ENCODE data around the gene UBL3. TPM values are rescaled to one million over a fixed set of nuclear protein-coding genes. Genes with fewer than 3 reads are reported as not detected.
A peak's percentile ranks its signal among the peaks of the same experiment; 100 is the strongest.

Gene UBL3
- total RNA-seq, 1 donor from 2014 or later = 10.9 TPM

- intact Hi-C loops (cut with micrococcal nuclease) = no loop called here
- Mint-ChIP-seq H3K4me3 (no peak overlapping the region), H3K27me3 (ENCODE audit: insufficient read depth) (no peaks in the 10 kb centered on the region), H3K4me1 (ENCODE audit: low read depth) (peaks cover 33% of the 10 kb centered on the region), H3K9me3 (no peaks in the 10 kb centered on the region), H3K27ac (no peak overlapping the region), H3K36me3 (ENCODE audit: low read depth) (peaks cover 1% of the 10 kb centered on the region)
- DNase-seq (ENCODE audit: low spot score) = no peak
Measured at GRCh38 chr13:29761160-29761559, 89.3 kb downstream of the UBL3 start.

- intact Hi-C loops (cut with micrococcal nuclease) = no loop called here
- Mint-ChIP-seq H3K9me3 (no peaks in the 10 kb centered on the region), H3K4me1 (ENCODE audit: low read depth) (peaks cover 33% of the 10 kb centered on the region), H3K4me3 (no peak overlapping the region), H3K27ac (no peak overlapping the region), H3K27me3 (ENCODE audit: insufficient read depth) (no peaks in the 10 kb centered on the region), H3K36me3 (ENCODE audit: low read depth) (peaks cover 1% of the 10 kb centered on the region)
- DNase-seq (ENCODE audit: low spot score) = no peak
Measured at GRCh38 chr13:29760544-29760943, 89.9 kb downstream of the UBL3 start.

GRCh38 chr13:29758531-29759114 is 91.8 kb downstream of the UBL3 start:
- Mint-ChIP-seq H3K36me3 (ENCODE audit: low read depth) (peaks cover 1% of the 10 kb centered on the region), H3K4me3 (peak overlapping the region; percentile 32), H3K27me3 (ENCODE audit: insufficient read depth) (peaks cover 3% of the 10 kb centered on the region), H3K9me3 (no peaks in the 10 kb centered on the region), H3K4me1 (ENCODE audit: low read depth) (peaks cover 22% of the 10 kb centered on the region), H3K27ac (peak overlapping the region; percentile 74)
- intact Hi-C loops (cut with micrococcal nuclease) = loop anchor here (1.0 to 10.0 kb wide), 4 partner anchors 89 to 1286 kb away; partner anchors contain the start of gene SLC7A1
- peak; percentile 26 for DNase-seq (ENCODE audit: low spot score)

DNA sequence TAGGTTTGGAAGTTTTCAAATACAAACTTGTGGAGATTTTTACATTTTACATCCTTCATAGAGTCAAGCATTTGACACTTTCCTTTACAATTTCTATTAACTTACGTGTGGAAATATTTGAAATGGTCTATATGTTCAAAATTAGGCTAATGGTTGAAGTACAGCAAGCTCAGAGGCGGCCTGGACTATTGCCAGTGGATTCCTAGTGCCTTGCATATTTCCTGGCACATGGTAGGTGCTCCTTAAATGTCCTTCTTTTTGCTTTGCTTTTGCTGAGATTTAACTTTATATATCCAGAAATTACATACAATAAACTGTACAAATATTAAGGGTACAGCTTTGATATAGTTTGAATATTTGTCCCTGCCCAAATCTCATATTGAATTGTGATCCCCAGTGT is 93.9 kb downstream of the UBL3 start:
- no peak for DNase-seq (ENCODE audit: low spot score)
- Mint-ChIP-seq H3K27me3 (ENCODE audit: insufficient read depth) (peaks cover 5% of the 10 kb centered on the region), H3K36me3 (ENCODE audit: low read depth) (no peaks in the 10 kb centered on the region), H3K4me3 (no peak overlapping the region), H3K9me3 (no peaks in the 10 kb centered on the region), H3K4me1 (ENCODE audit: low read depth) (peaks cover 16% of the 10 kb centered on the region), H3K27ac (no peak overlapping the region)
- intact Hi-C loops (cut with micrococcal nuclease) = loop anchor here (5.0 to 10.0 kb wide), 2 partner anchors 91 to 1288 kb away; no protein-coding TSS in a partner anchor

GRCh38 chr13:29754473-29754806 is 96.0 kb downstream of the UBL3 start:
- no peak overlapping the region for H3K27ac Mint-ChIP-seq
- peaks cover 12% of the 10 kb centered on the region for H3K4me1 Mint-ChIP-seq (ENCODE audit: low read depth)
- H3K27me3 Mint-ChIP-seq (ENCODE audit: insufficient read depth) = peaks cover 7% of the 10 kb centered on the region
- no peak for DNase-seq (ENCODE audit: low spot score)
- intact Hi-C loops (cut with micrococcal nuclease) = loop anchor here (10.0 kb wide), 1 partner anchor 1290 kb away; no protein-coding TSS in a partner anchor
- no peak overlapping the region for H3K4me3 Mint-ChIP-seq
- no peaks in the 10 kb centered on the region for H3K9me3 Mint-ChIP-seq
- H3K36me3 Mint-ChIP-seq (ENCODE audit: low read depth) = no peaks in the 10 kb centered on the region

DNA sequence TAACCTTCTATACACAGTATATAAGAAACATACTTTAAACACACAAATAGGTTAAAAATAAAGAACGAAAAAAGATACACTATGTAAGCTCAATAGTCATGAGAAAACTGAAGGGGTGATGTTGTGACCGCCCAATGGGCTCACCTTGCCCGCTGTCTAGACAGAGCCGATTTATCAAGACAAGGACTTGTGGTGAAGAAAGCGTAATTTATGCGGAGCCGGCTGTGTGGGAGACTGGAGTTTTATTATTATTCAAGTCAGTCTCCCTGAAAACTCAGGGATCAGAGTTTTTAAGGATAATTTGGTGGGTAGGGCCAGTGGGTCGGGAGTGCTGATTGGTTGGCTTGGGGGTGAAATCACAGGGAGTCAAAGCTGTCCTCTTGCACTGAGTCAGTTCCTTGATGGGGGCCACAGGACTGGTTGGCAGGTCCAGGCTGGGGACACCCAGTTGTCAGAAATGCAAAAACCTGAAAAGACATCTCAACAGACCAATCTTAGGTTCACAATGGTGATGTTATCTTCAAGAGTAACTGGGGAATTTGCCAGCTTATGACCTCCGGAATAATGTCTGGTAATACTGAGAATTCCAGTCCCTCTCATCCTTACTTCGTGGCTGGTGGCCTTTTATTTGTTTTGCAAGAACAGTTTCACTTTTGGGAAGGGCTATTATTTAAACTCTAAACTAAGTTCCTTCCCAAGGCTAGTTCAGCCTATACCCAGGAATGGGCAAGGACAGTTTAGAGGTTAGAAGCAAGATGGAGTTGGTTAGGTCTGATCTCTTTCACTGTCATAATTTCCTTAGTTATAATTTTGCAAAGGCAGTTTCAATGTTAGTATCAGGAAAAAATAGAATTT is 96.6 kb downstream of the UBL3 start:
- Mint-ChIP-seq H3K36me3 (ENCODE audit: low read depth) (no peaks in the 10 kb centered on the region), H3K27me3 (ENCODE audit: insufficient read depth) (peaks cover 7% of the 10 kb centered on the region), H3K4me1 (ENCODE audit: low read depth) (peaks cover 6% of the 10 kb centered on the region), H3K27ac (no peak overlapping the region), H3K9me3 (no peaks in the 10 kb centered on the region), H3K4me3 (no peak overlapping the region)
- no peak for DNase-seq (ENCODE audit: low spot score)
- intact Hi-C loops (cut with micrococcal nuclease) = loop anchor here (10.0 kb wide), 1 partner anchor 1291 kb away; no protein-coding TSS in a partner anchor

DNA sequence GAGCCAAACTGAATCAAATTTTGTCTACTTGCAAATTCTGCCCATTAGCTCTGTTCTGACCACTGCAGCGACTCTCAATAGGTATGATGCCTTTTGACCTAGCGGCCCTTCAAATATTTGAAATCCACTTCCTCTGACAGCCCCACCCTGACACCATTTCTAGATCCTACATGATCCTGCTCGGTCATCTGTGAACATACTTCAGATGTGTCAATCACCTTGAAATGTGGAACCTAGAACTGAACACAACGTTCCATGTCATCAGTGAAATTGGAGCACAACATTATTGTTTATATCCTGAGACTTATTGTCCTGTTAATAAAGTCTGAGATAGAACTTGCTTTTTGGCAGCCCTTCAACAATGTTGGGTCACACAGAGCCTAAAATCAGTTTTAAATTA is 98.2 kb downstream of the UBL3 start:
- intact Hi-C loops (cut with micrococcal nuclease) = loop anchor here (10.0 kb wide), 1 partner anchor 1293 kb away; no protein-coding TSS in a partner anchor
- no peak for DNase-seq (ENCODE audit: low spot score)
- H3K27ac Mint-ChIP-seq = no peak overlapping the region
- peaks cover 10% of the 10 kb centered on the region for H3K27me3 Mint-ChIP-seq (ENCODE audit: insufficient read depth)
- H3K9me3 Mint-ChIP-seq = no peaks in the 10 kb centered on the region
- H3K4me3 Mint-ChIP-seq = no peak overlapping the region
- no peaks in the 10 kb centered on the region for H3K36me3 Mint-ChIP-seq (ENCODE audit: low read depth)
- no peaks in the 10 kb centered on the region for H3K4me1 Mint-ChIP-seq (ENCODE audit: low read depth)

DNA sequence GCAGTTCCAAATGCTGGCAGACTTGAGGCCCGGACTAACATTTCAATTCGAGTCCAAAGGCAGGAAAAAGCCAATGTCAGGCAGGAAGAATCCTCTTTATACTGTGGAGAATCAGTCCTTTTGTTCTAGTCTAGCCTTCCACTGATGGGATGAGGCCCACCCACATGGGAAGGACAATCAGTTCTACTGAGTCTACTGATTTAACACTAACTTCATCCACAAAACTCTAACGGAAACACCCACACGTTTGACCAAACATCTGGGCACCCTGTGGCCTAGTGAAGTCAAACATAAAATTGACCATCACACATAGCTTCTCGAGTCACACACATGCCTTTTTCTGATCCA is 100.3 kb downstream of the UBL3 start:
- Mint-ChIP-seq H3K27ac (no peak overlapping the region), H3K4me3 (no peak overlapping the region), H3K27me3 (ENCODE audit: insufficient read depth) (peaks cover 13% of the 10 kb centered on the region), H3K4me1 (ENCODE audit: low read depth) (no peaks in the 10 kb centered on the region), H3K9me3 (no peaks in the 10 kb centered on the region), H3K36me3 (ENCODE audit: low read depth) (no peaks in the 10 kb centered on the region)
- DNase-seq (ENCODE audit: low spot score) = no peak
- intact Hi-C loops (cut with micrococcal nuclease) = loop anchor here (10.0 kb wide), 1 partner anchor 1295 kb away; no protein-coding TSS in a partner anchor

GRCh38 chr13:29749401-29750182 is 100.8 kb downstream of the UBL3 start:
- no peak overlapping the region for H3K27ac Mint-ChIP-seq
- no peak for DNase-seq (ENCODE audit: low spot score)
- H3K4me3 Mint-ChIP-seq = no peak overlapping the region
- H3K36me3 Mint-ChIP-seq (ENCODE audit: low read depth) = no peaks in the 10 kb centered on the region
- intact Hi-C loops (cut with micrococcal nuclease) = loop anchor here (10.0 kb wide), 1 partner anchor 1295 kb away; no protein-coding TSS in a partner anchor
- H3K4me1 Mint-ChIP-seq (ENCODE audit: low read depth) = no peaks in the 10 kb centered on the region
- peaks cover 14% of the 10 kb centered on the region for H3K27me3 Mint-ChIP-seq (ENCODE audit: insufficient read depth)
- no peaks in the 10 kb centered on the region for H3K9me3 Mint-ChIP-seq

DNA sequence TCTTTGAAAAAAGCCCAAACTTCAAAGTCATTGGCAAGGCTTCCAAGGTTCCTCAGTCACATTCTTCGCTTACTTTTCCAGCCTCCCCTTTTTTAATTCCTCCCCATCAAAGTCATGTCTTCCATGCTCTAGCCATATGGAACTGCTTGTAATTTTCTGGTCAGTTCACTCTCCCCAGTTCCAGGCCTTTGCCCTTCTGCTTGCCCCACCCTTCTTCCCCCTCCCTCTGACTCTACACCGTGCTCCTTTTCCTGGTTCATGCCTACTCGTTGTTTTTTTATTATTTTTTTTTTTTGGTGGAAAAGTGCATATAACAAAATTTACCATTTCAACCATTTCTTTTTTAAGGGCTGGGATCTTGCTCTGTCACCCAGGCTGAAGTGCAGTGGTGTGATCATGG is 102.3 kb downstream of the UBL3 start:
- Mint-ChIP-seq H3K9me3 (no peaks in the 10 kb centered on the region), H3K27me3 (ENCODE audit: insufficient read depth) (peaks cover 11% of the 10 kb centered on the region), H3K27ac (no peak overlapping the region), H3K4me3 (no peak overlapping the region), H3K36me3 (ENCODE audit: low read depth) (no peaks in the 10 kb centered on the region), H3K4me1 (ENCODE audit: low read depth) (no peaks in the 10 kb centered on the region)
- intact Hi-C loops (cut with micrococcal nuclease) = no loop called here
- no peak for DNase-seq (ENCODE audit: low spot score)

DNA sequence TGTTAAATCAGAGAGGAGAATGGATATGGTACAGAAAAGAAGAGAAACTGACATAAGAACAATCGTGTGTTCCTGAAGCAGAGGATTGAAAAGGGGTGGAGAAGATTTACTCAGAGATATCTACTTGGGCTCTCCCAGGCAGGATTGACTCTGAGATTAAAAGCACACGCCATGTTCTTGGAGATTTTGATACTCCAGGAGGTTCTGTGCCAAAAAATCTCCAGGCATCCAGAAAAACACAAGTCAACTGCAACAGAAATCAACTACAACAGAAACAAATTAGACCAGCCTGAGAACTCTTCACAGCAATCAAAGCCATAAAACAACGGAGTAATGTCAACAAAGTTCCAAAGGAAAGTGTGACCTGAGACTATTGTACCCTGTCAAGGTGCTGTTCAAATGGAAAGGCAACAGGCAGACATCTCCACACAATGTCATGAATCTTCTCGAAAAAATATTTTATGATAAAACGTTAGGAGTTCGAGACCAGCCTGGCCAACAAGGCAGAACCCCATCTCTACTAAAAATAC is 104.2 kb downstream of the UBL3 start:
- H3K4me1 Mint-ChIP-seq (ENCODE audit: low read depth) = no peaks in the 10 kb centered on the region
- intact Hi-C loops (cut with micrococcal nuclease) = no loop called here
- H3K4me3 Mint-ChIP-seq = no peak overlapping the region
- no peaks in the 10 kb centered on the region for H3K36me3 Mint-ChIP-seq (ENCODE audit: low read depth)
- H3K9me3 Mint-ChIP-seq = no peaks in the 10 kb centered on the region
- DNase-seq (ENCODE audit: low spot score) = no peak
- no peak overlapping the region for H3K27ac Mint-ChIP-seq
- H3K27me3 Mint-ChIP-seq (ENCODE audit: insufficient read depth) = peaks cover 11% of the 10 kb centered on the region

GRCh38 chr13:29745704-29746103 is 104.7 kb downstream of the UBL3 start:
- Mint-ChIP-seq H3K27me3 (ENCODE audit: insufficient read depth) (peaks cover 11% of the 10 kb centered on the region), H3K27ac (no peak overlapping the region), H3K9me3 (no peaks in the 10 kb centered on the region), H3K4me3 (no peak overlapping the region), H3K36me3 (ENCODE audit: low read depth) (no peaks in the 10 kb centered on the region), H3K4me1 (ENCODE audit: low read depth) (no peaks in the 10 kb centered on the region)
- intact Hi-C loops (cut with micrococcal nuclease) = no loop called here
- no peak for DNase-seq (ENCODE audit: low spot score)

Data from activated T-helper 1 cell treated with anti-CD3 and anti-CD28 coated beads, Interleukin-12 subunit alpha, Interleukin-12 subunit beta, Interleukin-2, Interleukin-4 antibody, amounts not matched to agents 30 ng/mL and 10 ng/mL and 1 ng/mL, durations not matched to agents 14 hours and 24 hours and 36 hours (primary cell).